ES-I3 (cell line): ENCODE results near the gene ANKRD52.
"Not testable (repeated sequence)": the region's sequence is repeated elsewhere in the genome, so short reads cannot be mapped to it uniquely, and the experiment has no call there.

Experiments
- H3K36me3 ChIP-seq: 2 replicates; pipeline ENCODE4 v1.6.1; 2013; ENCODE audit warnings: mild to moderate bottlenecking, low read length, control low read depth, moderate library complexity; ENCODE audit not compliant: insufficient read depth
- H3K4me1 ChIP-seq: 2 replicates; pipeline ENCODE4 v1.6.1; 2013; ENCODE audit warnings: mild to moderate bottlenecking, control low read depth, low read length; ENCODE audit not compliant: insufficient read depth
- H3K9ac ChIP-seq: 2 replicates; pipeline ENCODE4 v1.6.1; 2013; ENCODE audit warnings: low read depth, mild to moderate bottlenecking, low read length, moderate library complexity
- H3K9me3 ChIP-seq: 2 replicates; pipeline ENCODE4 v1.6.1; 2013; ENCODE audit warnings: mild to moderate bottlenecking, low read length, moderate library complexity; ENCODE audit not compliant: control insufficient read depth, insufficient read depth

The ANKRD52 gene

GRCh38 chr12:56286044-56286830 is 28.1 kb upstream of the ANKRD52 start:
- Histone ChIP-seq H3K36me3 (peaks cover 24% of the 10 kb centered on the region), H3K9me3 (no peaks in the 10 kb centered on the region), H3K9ac (no peak overlapping the region), H3K4me1 (peaks cover 4% of the 10 kb centered on the region; the same call in 1 of the 2 replicates)

- H3K36me3 ChIP-seq = peaks cover 25% of the 10 kb centered on the region
- H3K4me1 ChIP-seq, H3K9ac ChIP-seq, H3K9me3 ChIP-seq: not testable (repeated sequence)
Observed at GRCh38 chr12:56284263-56284662, 26.1 kb upstream of the ANKRD52 start.

DNA sequence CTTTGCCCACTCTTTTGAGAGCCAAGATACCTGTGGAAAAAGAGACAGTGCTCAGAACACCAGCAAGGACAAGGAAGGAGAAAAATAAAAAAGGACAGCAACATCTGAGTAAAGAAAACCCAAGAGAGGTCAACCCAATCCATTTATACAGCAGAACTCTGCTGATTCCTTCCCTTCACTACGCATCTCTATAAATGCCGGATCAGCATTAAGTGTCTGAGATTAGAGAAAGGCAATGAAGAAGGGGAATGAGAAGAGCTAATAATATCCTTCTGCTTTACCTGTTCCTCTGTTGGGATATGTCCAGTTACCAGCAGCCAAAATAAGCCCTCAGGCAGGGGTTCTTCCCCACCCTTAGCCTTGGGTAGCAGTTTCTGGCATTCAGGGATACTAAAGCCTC is 24.4 kb upstream of the ANKRD52 start:
- Histone ChIP-seq H3K9ac (no peak overlapping the region), H3K9me3 (no peaks in the 10 kb centered on the region), H3K36me3 (peaks cover 25% of the 10 kb centered on the region), H3K4me1 (peaks cover 4% of the 10 kb centered on the region; the same call in 1 of the 2 replicates)

DNA sequence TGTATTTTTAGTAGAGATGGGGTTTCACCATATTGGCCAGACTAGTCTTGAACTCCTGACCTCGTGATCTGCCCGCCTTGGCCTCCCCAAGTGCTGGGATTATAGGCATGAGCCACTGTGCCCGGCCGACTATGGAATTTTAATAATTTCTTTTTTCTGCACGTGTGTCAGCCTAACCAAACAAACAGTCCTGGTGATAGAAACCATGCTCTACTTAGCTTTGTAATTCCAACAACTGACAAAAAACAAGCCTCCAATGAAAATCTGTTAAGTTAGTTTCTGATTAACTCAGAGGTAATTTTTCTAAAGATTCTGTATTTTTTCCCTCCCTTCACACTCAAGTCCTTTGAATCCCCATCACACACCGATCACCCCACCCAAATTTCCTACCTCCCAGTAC is 23.8 kb upstream of the ANKRD52 start:
- H3K9me3 ChIP-seq = no peaks in the 10 kb centered on the region
- H3K9ac ChIP-seq = no peak overlapping the region
- H3K36me3 ChIP-seq = peaks cover 25% of the 10 kb centered on the region
- peaks cover 4% of the 10 kb centered on the region; the same call in 1 of the 2 replicates for H3K4me1 ChIP-seq

GRCh38 chr12:56280849-56281248 is 22.7 kb upstream of the ANKRD52 start:
- Histone ChIP-seq H3K36me3 (peaks cover 27% of the 10 kb centered on the region), H3K9me3 (no peaks in the 10 kb centered on the region), H3K9ac (no peak overlapping the region), H3K4me1 (no peaks in the 10 kb centered on the region)

- no peak overlapping the region for H3K9ac ChIP-seq
- H3K9me3 ChIP-seq = no peaks in the 10 kb centered on the region
- no peaks in the 10 kb centered on the region for H3K4me1 ChIP-seq
- peaks cover 35% of the 10 kb centered on the region for H3K36me3 ChIP-seq
Observed at GRCh38 chr12:56278905-56279304, 20.7 kb upstream of the ANKRD52 start.

DNA sequence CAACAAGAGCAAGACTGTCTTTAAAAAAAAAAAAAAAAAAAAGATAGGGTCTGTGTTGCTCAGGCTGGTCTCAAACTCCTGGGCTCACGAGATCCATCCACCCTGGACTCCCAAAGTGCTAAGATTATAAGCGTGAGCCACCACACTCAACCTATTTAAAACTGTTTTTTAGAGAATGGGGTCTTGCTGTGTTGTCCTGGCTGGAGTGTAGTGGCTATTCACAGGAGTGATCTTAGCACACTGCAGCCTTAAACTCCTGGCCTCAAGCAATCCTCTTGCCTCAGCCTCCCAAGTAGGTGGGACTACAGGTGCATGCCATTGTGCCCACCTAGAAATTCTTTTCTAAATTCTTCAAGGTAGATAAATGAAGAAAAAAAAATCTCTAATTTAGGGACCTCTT is 16.1 kb upstream of the ANKRD52 start:
- no peaks in the 10 kb centered on the region for H3K9me3 ChIP-seq
- no peak overlapping the region for H3K9ac ChIP-seq
- H3K4me1 ChIP-seq = no peaks in the 10 kb centered on the region
- H3K36me3 ChIP-seq = peaks cover 36% of the 10 kb centered on the region

GRCh38 chr12:56272468-56272867 is 14.3 kb upstream of the ANKRD52 start:
- not testable (repeated sequence) for H3K4me1 ChIP-seq, H3K9ac ChIP-seq, H3K9me3 ChIP-seq
- peaks cover 36% of the 10 kb centered on the region for H3K36me3 ChIP-seq

GRCh38 chr12:56271031-56271430 is 12.8 kb upstream of the ANKRD52 start:
- H3K36me3 ChIP-seq = peaks cover 33% of the 10 kb centered on the region
- H3K4me1 ChIP-seq = no peaks in the 10 kb centered on the region
- H3K9me3 ChIP-seq = no peaks in the 10 kb centered on the region

DNA sequence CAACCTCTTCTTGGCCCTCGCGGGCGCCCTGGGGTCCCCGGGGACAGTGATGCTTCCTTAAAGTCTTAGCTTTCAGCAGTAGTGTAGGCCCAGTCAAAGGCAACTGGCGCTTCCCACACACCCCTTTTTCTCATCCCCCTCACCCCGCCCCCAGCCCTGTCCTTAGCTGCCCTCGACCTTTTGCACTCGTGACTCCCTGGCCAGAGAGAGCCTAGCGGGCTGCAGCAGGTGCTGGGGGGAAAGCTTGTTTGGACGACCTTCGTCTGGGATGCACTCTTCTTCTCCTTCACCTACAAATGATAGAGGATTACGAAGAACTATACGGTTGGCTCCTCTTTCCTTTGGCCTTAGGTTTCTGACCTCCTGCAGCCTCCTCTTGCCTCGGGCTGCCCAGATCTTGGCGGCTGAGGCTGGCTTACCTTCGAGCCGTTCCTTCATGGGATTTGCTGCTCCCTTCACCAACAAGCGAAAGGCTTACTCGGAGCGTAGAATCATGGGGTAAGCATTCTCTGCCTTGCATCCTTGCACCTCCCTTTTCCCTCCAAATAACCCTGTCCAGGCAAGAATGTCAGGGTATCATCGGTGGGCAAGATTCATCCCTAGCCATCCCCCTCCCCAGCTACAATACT is 9.4 kb upstream of the ANKRD52 start:
- peak overlapping the region; percentile 87; the same call in 1 of the 2 replicates for H3K9ac ChIP-seq
- peaks cover 10% of the 10 kb centered on the region for H3K36me3 ChIP-seq
- no peaks in the 10 kb centered on the region for H3K4me1 ChIP-seq
- no peaks in the 10 kb centered on the region for H3K9me3 ChIP-seq

More at GRCh38 chr12:56271031-56271430, 12.8 kb upstream of the ANKRD52 start:
- H3K9ac ChIP-seq = no peak overlapping the region

- no peaks in the 10 kb centered on the region for H3K4me1 ChIP-seq
- H3K9me3 ChIP-seq = no peaks in the 10 kb centered on the region
- H3K36me3 ChIP-seq = peaks cover 8% of the 10 kb centered on the region
- peak within 1 kb of the TSS; percentile 87 for H3K9ac ChIP-seq
Observed at GRCh38 chr12:56266693-56267442, 8.7 kb upstream of the ANKRD52 start, which contains the start of gene COQ10A. Gene COQ10A (plus strand): TSS chr12:56266942. CDS start chr12:56267119, 177 bp downstream.

- H3K9me3 ChIP-seq = not testable (repeated sequence)
Observed at GRCh38 chr12:56266068-56266692, 8.0 kb upstream of the ANKRD52 start.

DNA sequence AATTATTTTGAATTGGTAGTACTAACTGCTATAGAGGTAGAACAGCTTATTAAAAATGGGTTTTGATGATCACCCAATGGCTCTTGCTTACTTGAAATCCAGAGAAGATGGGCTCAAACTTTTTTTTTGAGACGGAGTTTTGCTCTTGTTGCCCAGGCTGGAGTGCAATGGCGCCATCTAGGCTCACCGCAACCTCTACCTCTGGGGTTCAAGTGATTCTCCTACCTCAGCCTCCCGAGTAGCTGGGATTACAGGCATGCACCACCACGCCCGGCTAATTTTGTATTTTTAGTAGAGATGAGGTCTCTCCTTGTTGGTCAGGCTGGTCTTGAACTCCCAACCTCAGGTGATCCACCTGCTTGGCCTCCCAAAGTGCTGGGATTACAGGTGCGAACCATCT is 4.8 kb upstream of the ANKRD52 start:
- H3K9ac ChIP-seq, H3K4me1 ChIP-seq, H3K36me3 ChIP-seq, H3K9me3 ChIP-seq: not testable (repeated sequence)

More at GRCh38 chr12:56266068-56266692, 8.0 kb upstream of the ANKRD52 start:
- not testable (repeated sequence) for H3K4me1 ChIP-seq, H3K36me3 ChIP-seq
- peak overlapping the region; percentile 87 for H3K9ac ChIP-seq
